Omental fat pad (tissue), 4 donors: ENCODE measurements around the gene EIF4EBP3. TPM values are rescaled to one million over a fixed set of nuclear protein-coding genes. Genes with fewer than 3 reads are reported as not detected.

Source experiments
- ATAC-seq: fragments of 150-250 bp; one replicate; pipeline ENCODE4 v1.9.1; 2016; ENCODE audit warnings: mild to moderate bottlenecking, moderate library complexity; ENCODE audit not compliant: low FRiP score
- DNase-seq: peaks from one replicate; pipeline ENCODE4 v3.0.0-alpha.2; 2019; ENCODE audit warnings: low spot score
- total RNA-seq, 4 donors: library from RNA; depleted of rRNA; stranded (reverse); fragments of >200 nt; gene quantifications; one replicate each; pipeline ENCODE4 v1.1.0, GENCODE V29; 2016
- TF ChIP-seq, protein P1 (sequence below), 3 donors: fragments of 450-650 bp; IDR thresholded peaks; one replicate each; pipeline ENCODE4 v1.5.1; 2016 to 2017; ENCODE audit warnings: antibody characterized with exemption in 3 of 3, mild to moderate bottlenecking in 3 of 3, moderate library complexity in 2 of 3

Gene EIF4EBP3
- total RNA-seq, 4 donors from 2014 or later, result 22.9 to 35.7 (median 31.5) TPM

DNA sequence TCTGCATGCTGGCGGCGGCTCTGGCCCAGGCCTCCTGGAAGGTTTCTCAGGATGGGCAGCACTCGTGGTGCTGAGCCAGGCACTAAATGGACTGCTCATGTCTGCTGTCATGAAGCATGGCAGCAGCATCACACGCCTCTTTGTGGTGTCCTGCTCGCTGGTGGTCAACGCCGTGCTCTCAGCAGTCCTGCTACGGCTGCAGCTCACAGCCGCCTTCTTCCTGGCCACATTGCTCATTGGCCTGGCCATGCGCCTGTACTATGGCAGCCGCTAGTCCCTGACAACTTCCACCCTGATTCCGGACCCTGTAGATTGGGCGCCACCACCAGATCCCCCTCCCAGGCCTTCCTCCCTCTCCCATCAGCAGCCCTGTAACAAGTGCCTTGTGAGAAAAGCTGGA lies 20.4 kb downstream of the EIF4EBP3 start:
- DNase-seq (no peak), ATAC-seq (no peak)
- TF ChIP-seq, protein P1, sequence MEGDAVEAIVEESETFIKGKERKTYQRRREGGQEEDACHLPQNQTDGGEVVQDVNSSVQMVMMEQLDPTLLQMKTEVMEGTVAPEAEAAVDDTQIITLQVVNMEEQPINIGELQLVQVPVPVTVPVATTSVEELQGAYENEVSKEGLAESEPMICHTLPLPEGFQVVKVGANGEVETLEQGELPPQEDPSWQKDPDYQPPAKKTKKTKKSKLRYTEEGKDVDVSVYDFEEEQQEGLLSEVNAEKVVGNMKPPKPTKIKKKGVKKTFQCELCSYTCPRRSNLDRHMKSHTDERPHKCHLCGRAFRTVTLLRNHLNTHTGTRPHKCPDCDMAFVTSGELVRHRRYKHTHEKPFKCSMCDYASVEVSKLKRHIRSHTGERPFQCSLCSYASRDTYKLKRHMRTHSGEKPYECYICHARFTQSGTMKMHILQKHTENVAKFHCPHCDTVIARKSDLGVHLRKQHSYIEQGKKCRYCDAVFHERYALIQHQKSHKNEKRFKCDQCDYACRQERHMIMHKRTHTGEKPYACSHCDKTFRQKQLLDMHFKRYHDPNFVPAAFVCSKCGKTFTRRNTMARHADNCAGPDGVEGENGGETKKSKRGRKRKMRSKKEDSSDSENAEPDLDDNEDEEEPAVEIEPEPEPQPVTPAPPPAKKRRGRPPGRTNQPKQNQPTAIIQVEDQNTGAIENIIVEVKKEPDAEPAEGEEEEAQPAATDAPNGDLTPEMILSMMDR (IDR thresholded peaks at IDR 0.05), result no peak

- ATAC-seq, result no peak
- TF ChIP-seq, protein P1 (IDR thresholded peaks at IDR 0.05), result no peak
- no peak for DNase-seq
Observed at GRCh38 chr5:140568443-140569063, 21.1 kb downstream of the EIF4EBP3 start.

- ATAC-seq (no peak), DNase-seq (no peak)
- TF ChIP-seq, protein P1 (IDR thresholded peaks at IDR 0.05), result no peak
Observed at GRCh38 chr5:140569197-140569596, 21.7 kb downstream of the EIF4EBP3 start.

DNA sequence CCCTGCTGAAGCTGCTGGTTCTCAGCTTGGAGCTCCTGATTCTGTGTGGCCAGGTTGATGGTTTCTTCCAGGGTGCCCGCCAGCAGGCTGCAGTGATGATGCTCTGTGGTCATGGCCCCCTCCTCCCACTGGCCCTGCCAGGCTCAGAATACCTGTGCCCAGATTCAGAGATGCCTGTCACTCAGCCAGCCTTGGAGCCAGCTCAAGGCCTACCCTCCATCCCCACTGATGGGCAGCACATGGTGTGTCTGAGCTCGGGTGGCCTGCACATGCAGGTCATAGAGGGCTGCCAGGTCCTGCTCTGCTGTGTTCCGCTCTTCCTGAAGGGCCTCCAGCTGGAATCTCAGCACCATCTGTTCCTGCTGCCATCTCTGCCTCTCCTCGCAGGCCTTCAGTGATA lies 22.6 kb downstream of the EIF4EBP3 start:
- ATAC-seq (no peak), DNase-seq (no peak)
- TF ChIP-seq, protein P1 (IDR thresholded peaks at IDR 0.05), result no peak

DNA sequence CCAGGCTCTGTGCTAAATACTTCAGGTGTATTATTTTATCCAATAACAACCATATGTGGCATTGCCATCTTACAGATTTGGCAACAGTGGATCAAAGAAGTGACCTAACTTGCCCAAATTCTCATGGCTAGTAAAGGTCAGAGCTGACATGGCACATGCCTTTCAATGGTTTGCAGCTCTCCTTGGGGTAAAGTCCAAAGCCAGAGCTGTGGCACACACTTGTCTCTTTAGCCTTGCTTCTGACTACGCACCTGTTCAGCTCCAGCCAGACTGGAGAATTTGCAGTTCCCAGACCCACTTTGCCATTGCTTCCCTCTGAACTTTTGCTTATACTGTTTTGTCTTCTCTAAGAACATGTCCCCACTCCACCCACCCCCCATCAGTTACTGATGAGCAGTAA lies 23.0 kb downstream of the EIF4EBP3 start:
- DNase-seq (no peak), ATAC-seq (no peak)
- TF ChIP-seq, protein P1 (IDR thresholded peaks at IDR 0.05), result no peak

DNA sequence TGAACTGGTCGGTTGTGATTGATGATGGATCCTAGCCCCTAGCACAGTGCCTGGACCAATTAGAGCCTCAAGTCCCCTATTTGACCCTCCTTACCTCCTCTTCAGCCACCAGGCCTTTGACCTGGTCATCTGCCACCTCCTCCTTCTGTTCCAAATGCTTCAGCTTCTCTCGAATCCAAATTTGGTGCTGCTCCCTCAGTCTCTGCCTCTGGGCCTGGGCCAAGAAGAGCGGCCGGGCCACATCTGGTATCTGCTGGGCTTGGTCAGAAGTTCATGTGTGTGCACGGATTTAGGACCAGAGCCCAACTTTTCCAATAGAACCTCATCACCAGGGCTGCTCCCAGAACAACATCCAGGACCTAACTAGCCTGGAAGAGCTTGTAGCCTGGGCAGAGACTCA lies 23.6 kb downstream of the EIF4EBP3 start:
- DNase-seq, result no peak
- TF ChIP-seq, protein P1 (IDR thresholded peaks at IDR 0.05), result no peak
- ATAC-seq, result no peak

DNA sequence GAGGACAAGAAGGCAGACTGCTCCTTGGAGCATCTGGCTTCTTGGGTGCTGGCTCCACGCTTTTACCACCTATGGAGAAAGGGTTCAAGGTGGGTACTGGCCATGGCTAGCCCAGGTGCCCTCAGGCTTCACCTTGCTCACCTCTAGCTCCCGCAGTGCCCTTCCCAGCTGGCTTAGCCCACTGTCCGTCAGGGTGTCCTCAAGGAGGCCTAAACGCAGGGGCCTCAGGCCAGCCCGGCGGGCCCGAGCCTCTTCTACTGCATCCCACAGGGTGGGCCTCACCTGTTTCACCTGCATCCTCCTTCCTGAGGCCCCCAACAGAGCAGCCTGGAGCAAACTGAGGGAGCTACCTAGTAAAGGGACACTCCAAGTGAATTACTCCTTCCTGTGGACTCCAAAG lies 26.2 kb downstream of the EIF4EBP3 start:
- TF ChIP-seq, protein P1 (IDR thresholded peaks at IDR 0.05), result no peak
- ATAC-seq (peak; percentile 19), DNase-seq (no peak)
